ENCODE measurements around the gene ZNF66.
A peak's percentile ranks its signal among the peaks of the same experiment; 100 is the strongest.
"Not testable (repeated sequence)": the region's sequence is repeated elsewhere in the genome, so short reads cannot be mapped to it uniquely, and the experiment has no call there.

ZNF66 gene

GRCh38 chr19:20776083-20777076 is at the start of gene ZNF66:
Gene ZNF66, plus strand, starts transcription at chr19:20776304. Its CDS starts 144 bp downstream, at chr19:20776448.
- peak; percentile 94 for DNase-seq

- not testable (repeated sequence) for DNase-seq
These were observed 25.9 kb upstream of the ZNF66 start for GRCh38 chr19:20750169-20750568.

GRCh38 chr19:20752291-20752690 is 23.8 kb upstream of the ZNF66 start:
- not testable (repeated sequence) for DNase-seq

- DNase-seq = not testable (repeated sequence)
These were observed 6.8 kb upstream of the ZNF66 start for GRCh38 chr19:20769225-20769736.

GRCh38 chr19:20787786-20788185 is 11.7 kb downstream of the ZNF66 start:
- DNase-seq = no peak

GRCh38 chr19:20791806-20792205 is 15.7 kb downstream of the ZNF66 start:
- DNase-seq = no peak

- DNase-seq = not testable (repeated sequence)
These were observed 30.5 kb downstream of the ZNF66 start for GRCh38 chr19:20806311-20807262.

- no peak for DNase-seq
These were observed 64.3 kb downstream of the ZNF66 start for GRCh38 chr19:20840371-20840770.

Data from activated T-cell treated with anti-CD3 and anti-CD28 coated beads, Interleukin-2, amount 50 U/mL, for 1 hour (primary cell).